Measurements from ENCODE around the gene ADI1.
"Not testable (repeated sequence)": the region's sequence is repeated elsewhere in the genome, so short reads cannot be mapped to it uniquely, and the experiment has no call there.

Gene ADI1

DNA sequence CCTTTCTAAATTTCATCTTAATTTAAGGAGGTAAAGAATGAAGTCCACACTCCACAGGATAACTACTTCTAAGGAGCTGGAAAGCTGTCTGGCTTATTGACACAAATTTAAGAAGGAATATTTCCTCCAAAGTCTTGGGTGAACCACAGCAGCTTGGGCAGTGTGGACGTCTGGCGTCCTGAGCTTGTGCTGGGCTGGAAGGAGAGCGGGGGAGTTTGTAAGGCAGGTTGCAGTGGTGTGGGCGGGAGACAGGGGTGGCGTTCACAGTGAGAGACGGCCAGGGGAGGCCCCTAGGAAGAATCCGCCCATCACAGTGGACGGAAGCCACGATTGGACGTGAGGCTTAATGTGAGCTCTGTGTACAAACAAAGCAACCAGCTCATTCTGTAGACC is 25.7 kb downstream of the ADI1 start:
- DNase-seq (ENCODE audit: low spot score) = no peak

DNA sequence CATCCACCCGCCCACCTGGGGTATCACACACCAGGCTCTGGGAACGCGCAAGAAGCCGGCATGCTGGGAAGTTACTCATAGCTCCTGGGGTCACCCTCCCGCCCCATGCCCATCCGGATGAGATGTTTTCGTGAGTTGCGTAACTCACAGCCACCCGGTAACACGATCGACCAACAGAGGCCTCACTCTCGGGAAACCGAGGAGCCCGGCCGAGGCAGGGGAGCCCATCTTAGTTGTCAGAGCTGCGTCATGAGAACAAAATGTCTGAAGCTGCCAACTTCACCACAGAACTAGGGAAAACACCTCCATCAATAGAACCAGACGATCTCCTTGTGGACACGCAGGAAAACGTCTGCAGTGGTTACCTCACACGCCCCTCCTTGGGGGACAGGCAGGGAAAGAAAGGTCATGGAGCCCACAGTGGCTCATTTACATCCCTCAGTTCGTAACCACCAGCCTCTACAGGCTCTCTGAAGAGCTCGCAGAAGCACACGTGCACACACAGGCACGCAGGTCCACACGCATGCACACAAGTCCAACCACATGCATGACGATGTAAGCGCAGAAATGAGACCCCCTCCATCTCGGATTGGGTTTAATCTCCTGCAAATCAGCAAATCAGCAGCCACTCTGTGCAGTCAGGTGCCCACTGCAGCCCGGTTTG is 26.2 kb downstream of the ADI1 start:
- no peak for DNase-seq (ENCODE audit: low spot score)

DNA sequence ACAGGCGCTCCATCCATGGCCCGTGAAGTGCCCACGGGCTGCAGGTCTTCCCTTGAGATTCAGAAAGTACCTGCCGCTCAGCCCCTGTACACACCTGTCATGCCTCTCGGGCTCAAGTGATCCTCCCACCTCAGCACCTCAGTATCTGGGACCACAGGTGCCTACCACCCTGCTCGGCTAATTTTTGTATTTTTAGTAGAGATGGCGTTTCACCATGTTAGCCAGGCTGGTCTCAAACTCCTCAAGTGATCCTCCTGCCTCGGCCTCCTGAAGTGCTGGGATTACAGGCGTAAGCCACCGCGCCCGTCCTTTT is 26.9 kb downstream of the ADI1 start:
- not testable (repeated sequence) for DNase-seq (ENCODE audit: low spot score)

DNA sequence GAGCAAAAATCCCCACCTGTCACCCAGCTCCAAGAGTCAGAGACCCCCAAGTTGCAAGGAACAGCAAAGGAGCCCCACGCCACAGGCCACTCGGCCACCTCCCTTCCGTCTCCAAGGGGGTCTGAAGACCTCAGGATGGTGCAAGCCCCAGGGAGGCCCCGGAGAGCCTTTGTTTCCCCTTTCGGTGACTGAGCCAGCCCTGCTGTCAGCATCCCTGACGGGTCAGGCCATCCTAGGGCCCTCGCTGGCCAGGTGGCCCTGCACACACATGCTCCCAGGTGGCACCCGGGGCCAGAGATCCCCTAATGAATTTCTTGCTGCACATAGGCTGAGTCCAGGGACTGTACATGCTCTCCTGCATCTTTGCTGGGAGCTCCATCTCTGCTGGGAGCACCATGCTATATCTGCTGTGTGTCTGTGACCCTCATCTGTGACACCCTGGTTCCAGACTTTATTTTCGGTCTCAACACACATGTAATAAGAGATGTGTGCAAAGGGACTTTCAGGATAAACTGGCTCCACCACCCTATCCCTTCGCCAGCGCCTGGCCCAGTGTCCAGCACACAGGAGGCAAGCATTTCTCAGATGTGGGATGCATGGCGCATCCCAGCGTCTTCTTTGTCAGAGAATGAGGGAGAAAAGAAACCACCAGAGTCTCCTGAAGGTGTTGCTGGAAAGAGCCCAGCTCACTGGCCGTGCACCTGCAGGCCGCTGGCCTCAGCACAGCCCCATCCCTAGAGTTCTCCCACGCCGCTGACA is 27.4 kb downstream of the ADI1 start:
- DNase-seq (ENCODE audit: low spot score) = no peak

DNA sequence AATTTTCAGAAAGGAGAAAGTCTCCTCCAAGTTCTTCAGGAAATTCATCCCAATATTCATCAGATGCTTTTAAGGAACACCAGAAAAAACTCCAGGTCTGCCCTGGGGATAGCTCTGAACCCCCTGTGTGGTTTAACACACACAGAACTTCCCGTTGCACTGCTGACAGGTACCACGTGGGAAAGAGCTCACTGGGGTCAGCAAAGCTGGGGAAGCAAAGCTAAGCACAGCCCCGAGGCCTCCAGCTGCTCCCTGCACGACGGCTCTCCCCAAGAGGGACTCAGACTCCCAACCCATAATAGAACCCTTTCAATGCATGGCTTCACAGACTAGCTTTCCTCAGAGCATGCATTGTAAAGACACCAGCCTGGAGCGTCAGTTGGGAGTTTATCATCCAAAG is 28.0 kb downstream of the ADI1 start:
- no peak for DNase-seq (ENCODE audit: low spot score)

DNA sequence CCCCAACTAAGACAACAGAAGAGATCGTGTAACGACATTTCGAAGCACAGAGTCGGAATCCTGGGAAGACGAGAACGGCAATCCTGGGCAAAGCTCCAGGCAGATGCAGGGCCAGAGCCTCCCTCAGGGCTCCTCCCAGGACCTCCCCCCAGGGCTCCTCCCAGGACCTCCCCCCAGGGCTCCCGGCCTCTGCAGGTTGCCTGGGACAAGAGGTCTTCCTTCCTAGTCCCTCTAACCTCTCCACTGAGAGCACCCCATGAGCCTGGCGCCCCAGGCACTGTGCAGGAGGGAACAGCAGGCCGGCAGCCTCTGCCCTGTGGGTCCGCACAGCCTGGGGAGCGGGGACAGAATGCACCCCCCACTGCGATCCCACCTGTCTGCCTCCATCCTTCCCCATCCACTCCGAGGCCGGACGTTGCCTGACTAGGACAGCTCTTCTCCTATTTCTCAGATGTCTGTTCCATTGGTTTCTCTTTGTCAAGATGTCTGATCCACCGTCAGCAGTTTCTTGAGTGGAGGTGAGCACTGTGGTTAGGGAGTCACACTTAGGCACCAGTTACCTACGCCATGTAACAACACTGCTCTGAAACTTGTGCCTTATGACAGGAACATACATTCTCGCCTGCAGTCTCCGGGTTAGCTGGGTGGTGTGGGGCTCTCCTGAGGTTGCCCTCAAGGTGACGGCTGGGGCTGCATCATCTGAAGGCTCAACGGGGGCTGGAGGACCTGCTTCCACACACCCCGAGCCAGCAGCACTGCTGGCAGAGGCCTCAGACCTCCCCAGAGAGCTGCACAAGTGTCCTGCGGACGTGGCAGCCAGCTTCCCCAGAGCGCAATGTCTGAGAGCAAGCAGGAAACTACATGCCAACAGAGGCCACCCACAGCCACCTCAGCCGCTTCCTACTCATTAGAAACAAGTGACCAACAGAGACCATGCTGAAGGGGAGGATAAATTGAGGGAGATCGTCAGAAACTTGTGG is 28.9 kb downstream of the ADI1 start:
- no peak for DNase-seq (ENCODE audit: low spot score)

DNA sequence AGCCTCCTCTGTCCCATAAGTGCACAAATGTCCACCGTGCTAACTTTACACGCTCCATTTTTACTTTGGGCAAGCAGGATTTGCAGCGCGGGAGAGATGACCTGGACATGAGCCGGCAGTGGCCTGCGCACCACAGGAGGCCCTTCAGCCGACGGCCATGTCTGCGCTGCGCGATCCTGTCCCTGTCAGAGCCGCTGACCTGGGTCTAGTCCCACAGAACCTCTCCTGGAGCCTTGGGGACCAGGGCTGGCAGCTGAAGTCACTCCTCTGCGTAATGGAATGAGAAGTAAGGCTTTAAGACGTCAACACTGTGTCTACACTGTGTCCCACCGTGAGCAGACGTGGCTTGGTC is 29.6 kb downstream of the ADI1 start:
- DNase-seq (ENCODE audit: low spot score) = no peak

DNA sequence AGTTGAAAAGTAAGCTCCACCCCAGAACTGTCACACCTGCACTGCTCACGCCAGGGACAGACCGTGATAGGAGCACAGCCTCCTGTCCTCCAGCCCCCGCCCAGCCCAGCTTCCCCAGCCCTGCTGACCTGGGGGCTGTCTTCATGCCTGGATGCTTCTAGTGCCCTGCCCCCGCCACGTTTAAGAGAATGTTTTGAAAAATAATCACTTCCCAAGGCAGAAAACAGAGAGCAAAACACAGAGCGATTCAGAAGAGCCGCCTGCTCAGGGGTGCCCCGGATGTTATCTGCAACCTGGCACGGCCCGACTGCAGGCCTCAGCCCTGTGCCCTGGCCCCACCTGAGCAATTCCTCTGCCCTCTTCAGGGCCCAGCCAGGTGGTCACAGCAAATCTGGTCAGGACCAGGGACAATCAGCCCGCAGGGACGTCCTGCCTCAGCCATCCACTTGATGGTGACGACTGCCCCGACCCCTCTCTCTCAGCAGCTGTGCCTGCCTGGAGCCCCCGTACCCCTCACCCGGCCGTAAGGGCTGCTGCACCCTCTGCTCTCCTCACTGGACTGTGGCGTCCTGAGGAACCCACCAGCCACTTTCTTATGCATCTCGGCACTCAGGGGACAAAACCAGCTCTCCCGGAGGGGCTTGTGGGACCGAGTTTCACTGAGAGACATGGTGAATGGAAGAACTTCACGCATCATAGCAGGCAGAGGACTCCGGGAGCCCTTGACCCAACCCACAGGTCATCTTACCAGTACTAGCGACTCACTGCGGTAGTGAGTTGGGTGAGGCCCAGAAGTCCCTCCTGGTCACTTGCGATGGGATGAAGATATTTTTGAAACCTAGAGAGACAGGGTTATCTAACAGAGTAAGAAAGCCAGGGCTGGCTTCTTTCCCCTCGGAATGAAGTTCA is 30.2 kb downstream of the ADI1 start:
- DNase-seq (ENCODE audit: low spot score) = no peak

DNA sequence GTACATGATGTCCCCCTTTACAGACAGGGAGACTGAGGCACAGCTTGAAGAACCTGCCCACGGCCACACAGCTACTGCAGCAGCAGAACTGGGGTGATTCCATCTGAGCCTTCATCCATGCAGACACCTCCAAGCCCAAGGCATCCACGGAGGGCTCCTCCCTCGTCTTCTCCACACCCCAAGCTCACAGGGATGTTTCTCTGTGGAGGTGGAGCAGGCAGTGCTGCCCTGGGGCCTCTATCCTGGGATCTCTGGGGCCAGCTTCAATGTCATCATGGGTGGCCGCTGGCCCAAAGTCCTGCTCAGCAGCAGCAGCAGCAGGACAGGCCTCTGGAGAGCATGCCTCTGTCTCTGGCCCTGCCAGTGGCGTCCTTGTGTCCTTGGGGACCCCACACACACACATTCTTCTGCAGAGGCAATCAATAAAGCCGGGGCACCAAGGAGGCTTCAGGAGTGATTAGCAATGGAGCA is 31.2 kb downstream of the ADI1 start:
- DNase-seq (ENCODE audit: low spot score) = no peak

DNA sequence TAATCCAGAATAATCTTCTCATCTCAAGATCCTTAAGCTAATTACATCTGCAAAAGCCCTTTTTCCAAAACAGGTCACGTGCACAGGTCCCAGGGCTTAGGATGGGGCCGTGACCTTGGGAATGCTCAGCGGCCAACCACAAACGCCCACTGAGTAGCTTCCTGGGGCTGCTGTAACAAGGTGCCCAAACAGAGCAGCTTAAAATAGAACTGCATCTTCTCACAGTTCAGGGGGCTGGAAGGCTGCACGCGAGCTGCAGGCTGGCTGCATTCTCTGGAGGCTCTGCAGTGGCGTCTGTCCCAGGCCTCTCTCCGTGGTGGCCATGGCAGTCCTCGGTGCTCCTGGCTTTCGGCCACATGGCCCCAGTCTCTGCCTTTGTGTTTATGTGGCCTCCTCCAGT is 31.9 kb downstream of the ADI1 start:
- DNase-seq (ENCODE audit: low spot score) = peak; percentile 62

DNA sequence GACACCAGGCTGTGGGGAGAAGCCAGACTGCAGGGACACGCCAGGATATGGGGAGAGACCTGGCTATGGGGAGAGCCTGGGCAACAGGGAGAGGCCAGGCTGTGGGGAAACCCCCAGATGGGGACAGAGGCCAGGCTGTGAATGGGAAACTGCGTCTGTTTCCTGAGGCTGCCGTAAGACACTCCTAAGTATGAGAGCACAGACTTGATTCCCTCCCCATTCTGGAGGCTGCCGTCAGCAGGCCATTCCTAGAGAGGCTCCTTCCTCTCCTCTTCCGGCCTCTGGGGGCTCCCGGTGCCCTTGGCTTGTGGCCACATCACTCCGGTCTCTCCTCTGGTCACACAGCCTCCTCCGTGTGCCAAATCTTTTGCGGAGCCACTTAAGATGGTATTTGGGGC is 32.3 kb downstream of the ADI1 start:
- DNase-seq (ENCODE audit: low spot score) = no peak

DNA sequence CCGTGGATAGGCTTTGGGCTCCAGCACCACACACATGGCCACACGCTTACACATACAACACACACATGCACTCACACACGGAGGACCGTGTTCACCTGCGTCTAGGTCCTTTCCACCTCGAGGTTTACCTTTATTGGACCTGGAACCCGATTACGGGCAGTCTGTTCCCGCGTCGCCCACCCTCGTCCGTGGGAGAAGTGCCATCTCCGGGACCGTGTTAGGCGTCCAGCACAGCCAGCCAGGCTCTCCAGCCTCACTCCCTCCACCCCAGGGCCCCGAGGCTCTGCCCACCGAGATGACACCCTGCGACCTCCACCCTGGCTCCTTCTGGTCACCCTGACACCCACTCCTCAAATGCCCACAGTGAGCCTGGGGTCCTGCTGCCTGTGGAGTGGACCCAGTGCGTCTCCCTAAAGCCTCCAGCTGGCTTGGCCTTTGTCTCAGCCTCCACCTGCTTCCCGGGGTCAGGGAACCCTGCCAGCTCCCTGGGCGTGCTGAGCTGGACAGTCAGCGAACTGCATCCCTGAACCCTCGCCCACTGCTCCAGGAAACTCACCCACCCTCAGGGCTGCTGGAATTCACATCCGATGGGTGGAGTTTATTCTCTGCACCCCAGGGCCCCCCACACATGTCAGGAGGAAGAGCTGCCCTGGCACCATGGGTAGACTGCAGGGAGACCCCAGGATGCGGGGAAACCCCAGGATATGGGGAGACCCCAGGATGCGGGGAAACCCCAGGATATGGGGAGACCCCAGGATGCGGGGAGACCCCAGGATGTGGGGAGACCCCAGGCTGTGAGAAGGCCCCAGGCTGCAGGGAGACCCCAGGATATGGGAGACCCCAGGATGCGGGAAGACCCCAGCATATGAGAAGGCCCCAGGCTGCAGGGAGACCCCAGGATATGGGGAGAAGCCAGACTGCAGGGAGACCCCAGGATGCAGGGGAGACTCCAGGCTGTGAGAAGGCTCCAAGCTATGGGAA is 33.0 kb downstream of the ADI1 start:
- no peak for DNase-seq (ENCODE audit: low spot score)

DNA sequence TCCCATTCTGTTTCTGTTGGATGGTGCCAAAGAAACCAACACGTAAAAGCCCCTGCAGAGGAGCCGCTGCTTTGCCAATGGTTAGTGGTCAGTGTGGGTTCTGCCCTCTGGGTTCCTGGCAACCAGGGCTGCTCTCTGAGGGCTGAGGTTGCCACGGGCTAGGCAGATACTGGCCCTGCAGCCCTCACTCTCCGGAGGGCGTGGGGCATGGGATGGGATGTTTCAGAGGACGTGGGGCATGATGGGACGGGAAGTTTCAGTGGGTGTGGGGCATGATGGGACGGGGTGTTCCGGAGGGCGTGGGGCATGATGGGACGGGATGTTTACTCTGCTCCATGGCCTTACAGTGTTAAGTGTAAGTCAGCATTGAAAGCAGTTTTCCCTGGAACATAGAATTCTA is 34.2 kb downstream of the ADI1 start:
- DNase-seq (ENCODE audit: low spot score) = no peak

DNA sequence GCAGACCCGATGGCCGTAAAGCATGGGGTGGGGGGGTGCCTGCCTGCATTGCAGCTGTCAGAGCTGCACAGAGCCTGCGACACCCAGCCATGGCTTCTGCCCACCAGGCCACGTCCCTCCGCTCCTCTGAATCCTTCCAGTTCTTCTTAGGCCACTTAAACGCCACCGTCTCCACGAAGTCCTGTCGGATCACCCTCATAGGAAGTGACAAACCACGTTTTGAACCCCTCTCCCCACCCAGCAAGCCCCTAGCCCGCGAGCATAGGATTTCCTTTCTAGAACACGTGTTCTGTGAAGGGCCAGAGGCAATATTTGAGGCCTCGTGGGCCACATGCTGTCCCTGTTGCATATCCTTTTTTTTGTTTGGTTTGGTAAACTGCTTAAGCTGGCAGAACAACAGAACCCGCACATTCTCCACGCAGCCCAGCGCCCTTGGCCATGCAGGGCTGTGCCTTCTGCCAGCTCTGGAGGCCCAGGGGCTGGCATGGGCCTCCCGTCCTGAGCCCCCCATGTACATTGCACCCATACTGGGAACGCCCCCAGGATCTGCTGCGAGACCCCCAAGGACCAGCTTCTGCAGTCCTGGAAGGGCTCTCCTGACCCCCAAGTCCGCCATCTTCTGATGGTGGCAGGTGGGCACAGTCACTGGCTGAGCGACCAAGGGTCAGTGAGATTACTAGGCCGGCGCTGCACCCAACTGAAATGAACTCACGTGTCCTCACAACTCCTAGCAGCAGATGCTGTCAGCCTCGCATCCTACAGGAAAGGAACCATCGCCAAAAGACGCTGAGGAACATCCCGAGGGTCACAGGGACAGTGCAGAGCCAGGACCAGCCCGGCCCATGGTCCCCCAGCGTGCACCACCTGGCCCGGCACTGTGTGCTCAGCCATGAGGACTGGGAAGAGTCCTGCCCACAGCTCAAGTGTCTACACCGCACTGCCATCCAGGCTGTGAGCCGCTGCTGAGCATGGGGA is 35.1 kb downstream of the ADI1 start:
- no peak for DNase-seq (ENCODE audit: low spot score)

DNA sequence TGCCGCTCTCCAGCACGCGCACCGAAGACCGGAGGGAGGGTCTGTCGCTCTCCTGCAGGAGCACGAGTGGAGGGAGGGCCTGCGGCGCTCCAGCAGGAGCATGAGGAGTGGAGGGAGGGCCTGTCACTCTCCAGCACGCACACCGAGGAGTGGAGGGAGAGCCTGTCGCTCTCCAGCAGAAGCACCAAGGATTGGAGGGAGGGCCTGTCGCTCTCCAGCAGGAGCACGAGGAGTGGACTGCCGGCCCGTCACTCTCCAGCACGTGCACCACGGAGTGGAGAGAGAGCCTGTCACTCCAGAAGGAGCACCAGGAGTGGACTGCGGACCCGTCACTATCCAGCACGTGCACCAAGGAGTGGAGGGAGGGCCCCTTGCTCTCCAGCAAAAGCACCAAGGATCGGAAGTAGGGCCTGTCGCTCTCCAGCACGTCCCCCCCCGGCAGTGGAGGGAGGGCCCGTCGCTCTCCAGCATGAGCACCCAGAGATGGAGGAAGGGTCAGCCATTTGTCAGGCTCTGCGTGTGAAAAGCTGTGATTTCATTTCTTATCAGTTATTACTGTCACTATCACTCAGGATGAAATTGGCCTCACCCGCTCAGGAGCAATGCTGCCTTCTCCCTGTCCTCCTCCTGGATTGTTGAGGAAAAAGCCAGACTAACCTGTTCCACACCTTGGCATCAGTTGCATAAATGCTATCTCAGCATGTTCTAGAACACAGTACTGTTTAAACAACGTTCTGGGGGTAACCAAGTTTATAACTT is 35.9 kb downstream of the ADI1 start:
- peak; percentile 79 for DNase-seq (ENCODE audit: low spot score)

DNA sequence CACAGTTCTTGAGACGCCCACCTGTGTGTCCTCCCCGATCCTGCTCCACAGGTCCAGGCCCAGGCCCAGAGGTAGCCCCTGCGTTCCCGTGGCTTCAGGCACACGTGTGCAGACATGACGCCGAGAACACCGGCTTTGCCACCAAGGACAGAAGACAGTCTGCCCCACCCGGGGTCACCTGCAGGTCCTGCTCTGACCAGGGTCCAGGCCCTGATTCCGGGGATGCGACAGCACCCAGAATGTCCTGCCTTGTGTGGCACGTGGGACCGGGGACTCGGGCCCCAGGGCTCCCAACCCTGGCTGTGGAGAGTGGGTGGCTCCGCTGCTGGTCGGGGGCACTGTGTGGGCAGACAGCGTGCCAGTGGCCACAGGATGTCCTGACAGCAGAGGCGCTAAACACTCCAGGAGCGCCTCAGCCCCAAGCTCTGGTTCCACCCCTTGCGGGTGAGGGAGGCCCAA is 36.9 kb downstream of the ADI1 start:
- no peak for DNase-seq (ENCODE audit: low spot score)

DNA sequence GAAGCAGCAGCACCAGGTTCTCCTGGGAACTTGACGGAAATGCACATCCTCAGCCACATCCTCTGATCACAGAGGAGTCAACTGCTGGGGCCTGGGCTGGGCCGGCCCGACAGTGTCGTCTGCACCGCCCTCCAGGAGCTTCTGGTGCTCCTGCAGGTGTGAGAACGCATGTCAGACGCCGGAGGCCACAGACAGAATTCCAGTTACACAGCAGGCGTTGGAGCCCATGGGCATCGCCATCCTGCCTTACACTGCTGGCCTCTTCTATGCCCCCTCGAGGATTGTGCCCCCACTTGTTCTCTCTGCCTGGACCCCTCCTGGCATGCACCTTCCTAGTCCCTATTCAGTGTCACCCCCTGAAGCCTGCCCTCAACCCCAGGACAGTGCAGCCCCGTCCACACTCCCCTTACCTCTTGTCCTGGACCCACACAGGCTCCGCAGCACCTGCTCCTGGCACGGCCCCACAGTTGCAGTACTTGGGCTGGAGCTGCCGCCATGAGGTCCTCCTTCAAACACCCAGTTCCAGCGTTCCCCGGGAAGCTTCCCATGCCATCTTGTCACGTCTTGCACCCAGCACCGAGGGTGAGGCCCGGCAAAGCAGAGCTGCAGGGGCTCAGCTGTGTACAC is 37.5 kb downstream of the ADI1 start:
- no peak for DNase-seq (ENCODE audit: low spot score)

DNA sequence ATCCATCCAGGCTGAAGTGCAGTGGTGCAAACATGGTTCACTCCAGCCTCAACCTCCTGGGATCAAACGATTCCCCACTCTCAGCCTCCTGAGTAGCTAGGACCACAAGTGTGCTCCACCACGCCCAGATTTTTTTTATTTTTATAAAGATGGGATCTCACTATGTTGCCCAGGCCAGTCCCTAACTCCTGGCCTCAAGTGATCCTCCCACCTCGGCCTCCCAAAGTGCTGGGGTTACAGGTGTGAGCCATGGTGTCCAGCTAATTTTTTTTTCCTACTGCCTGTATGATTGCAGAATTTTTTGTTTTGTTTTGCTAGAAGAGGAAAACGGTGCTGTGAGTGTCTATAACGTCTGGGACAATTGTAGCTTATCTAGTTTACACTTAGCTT is 38.3 kb downstream of the ADI1 start:
- DNase-seq (ENCODE audit: low spot score) = no peak
